Osteocyte (in vitro differentiated cells): ENCODE data around the gene EXOC3L1. TPM values are rescaled to one million over a fixed set of nuclear protein-coding genes. Genes with fewer than 3 reads are reported as not detected.

Source experiments
- DNase-seq: peaks from one replicate; pipeline ENCODE4 v3.0.0; 2021; ENCODE audit warnings: mixed read lengths; ENCODE audit not compliant: unreplicated experiment; ENCODE audit errors: extremely low spot score
- H3K27ac Mint-ChIP-seq: one replicate; pipeline ENCODE4 v1.8.0; 2021; ENCODE audit warnings: mild to moderate bottlenecking, mixed read lengths; ENCODE audit not compliant: unreplicated experiment
- H3K27me3 Mint-ChIP-seq: one replicate; pipeline ENCODE4 v1.8.0; 2021; ENCODE audit warnings: mixed read lengths; ENCODE audit not compliant: unreplicated experiment
- H3K36me3 Mint-ChIP-seq: one replicate; pipeline ENCODE4 v1.8.0; 2021; ENCODE audit warnings: mixed read lengths; ENCODE audit not compliant: unreplicated experiment
- H3K4me1 Mint-ChIP-seq: one replicate; pipeline ENCODE4 v1.8.0; 2021; ENCODE audit warnings: mixed read lengths; ENCODE audit not compliant: unreplicated experiment
- H3K4me3 Mint-ChIP-seq: one replicate; pipeline ENCODE4 v1.8.0; 2021; ENCODE audit warnings: mild to moderate bottlenecking, moderate library complexity, mixed read lengths; ENCODE audit not compliant: unreplicated experiment
- H3K9me3 Mint-ChIP-seq: one replicate; pipeline ENCODE4 v1.8.0; 2021; ENCODE audit warnings: mixed read lengths; ENCODE audit not compliant: unreplicated experiment
- total RNA-seq: library from RNA; stranded (reverse); gene quantifications from 2 replicates; pipeline ENCODE4 v1.2.1, GENCODE V29; 2021
- TF ChIP-seq, protein P1 (sequence below): fragments of 200-600 bp; sonication (generic); IDR thresholded peaks from 2 replicates; pipeline ENCODE4 v1.5.0; 2021; ENCODE audit warnings: antibody characterized with exemption, mild to moderate bottlenecking, moderate library complexity

Gene EXOC3L1
- total RNA-seq, 1 donor from 2014 or later: not detected

DNA sequence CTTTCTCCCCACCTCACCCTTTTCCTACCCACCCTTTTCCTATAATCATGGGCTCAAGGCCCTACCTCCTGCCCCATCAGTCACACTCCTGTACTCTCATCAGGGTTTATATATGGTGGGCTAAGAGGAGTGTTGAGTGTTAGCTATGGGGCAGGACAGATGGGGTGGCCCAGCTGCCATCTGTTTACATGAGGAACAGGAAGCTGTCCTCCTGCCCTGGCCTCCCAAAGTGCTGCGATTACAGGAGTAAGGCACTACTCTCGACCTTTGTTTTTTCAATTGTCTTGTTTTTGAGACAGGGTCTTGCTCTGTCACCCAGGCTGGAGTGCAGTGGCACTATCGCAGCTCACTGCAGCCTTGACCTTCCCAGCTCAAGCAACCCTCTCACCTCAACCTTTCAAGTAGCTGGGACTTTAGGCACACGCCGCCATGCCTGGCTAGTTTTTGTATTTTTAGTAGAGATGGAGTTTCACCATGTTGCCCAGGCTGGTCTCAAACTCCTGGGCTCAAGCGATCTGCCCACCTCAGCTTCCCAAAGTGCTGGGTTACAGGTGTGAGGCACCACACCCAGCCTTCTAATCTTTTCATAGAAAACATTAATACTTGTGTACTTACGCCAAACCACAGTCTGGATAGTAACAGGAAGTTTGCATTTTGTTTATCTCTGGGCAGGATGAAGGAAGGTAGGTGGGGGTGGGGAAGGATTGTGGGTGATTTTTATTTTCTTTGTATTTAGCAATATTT lies 31.9 kb downstream of the EXOC3L1 start:
- Mint-ChIP-seq H3K27me3 (peaks cover 26% of the 10 kb centered on the region), H3K4me3 (peak overlapping the region; percentile 85), H3K27ac (no peak overlapping the region), H3K9me3 (no peaks in the 10 kb centered on the region), H3K36me3 (peaks cover 2% of the 10 kb centered on the region), H3K4me1 (peaks cover 30% of the 10 kb centered on the region)
- TF ChIP-seq, protein P1, sequence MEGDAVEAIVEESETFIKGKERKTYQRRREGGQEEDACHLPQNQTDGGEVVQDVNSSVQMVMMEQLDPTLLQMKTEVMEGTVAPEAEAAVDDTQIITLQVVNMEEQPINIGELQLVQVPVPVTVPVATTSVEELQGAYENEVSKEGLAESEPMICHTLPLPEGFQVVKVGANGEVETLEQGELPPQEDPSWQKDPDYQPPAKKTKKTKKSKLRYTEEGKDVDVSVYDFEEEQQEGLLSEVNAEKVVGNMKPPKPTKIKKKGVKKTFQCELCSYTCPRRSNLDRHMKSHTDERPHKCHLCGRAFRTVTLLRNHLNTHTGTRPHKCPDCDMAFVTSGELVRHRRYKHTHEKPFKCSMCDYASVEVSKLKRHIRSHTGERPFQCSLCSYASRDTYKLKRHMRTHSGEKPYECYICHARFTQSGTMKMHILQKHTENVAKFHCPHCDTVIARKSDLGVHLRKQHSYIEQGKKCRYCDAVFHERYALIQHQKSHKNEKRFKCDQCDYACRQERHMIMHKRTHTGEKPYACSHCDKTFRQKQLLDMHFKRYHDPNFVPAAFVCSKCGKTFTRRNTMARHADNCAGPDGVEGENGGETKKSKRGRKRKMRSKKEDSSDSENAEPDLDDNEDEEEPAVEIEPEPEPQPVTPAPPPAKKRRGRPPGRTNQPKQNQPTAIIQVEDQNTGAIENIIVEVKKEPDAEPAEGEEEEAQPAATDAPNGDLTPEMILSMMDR: no peak
- DNase-seq: no peak

DNA sequence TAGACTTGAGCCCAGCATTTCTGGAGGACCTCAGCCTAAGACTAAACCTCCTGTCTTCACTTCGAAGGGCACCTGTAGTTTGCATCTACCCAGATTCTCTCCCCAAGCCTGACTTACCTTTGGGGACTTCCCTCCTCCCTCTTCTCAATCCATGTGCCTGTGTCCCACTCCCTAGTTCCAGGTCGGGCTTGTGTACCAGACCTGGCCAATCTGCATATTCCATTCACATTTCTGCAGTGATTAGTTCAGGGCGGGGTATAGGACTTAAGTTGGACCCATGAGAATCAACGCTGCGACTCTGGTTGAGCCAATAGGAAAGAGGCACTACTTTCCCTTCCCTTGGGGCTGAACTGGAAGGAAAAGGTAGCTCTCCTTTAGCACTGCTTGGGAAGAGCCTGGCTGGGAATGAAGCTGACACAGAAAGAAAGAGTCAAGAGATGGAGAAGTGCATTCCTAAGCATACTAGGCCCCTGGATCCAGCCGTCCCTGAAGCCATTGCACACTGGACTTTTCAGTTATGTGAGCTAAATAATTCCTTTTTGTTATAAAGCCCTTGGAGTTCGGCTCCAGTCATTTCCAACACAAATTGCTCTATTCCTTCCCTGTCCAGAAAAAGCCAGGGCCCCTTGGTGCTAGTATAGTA lies 32.7 kb downstream of the EXOC3L1 start:
- H3K4me3 Mint-ChIP-seq: no peak overlapping the region
- TF ChIP-seq, protein P1: no peak
- H3K9me3 Mint-ChIP-seq: no peaks in the 10 kb centered on the region
- DNase-seq: no peak
- no peak overlapping the region for H3K27ac Mint-ChIP-seq
- H3K36me3 Mint-ChIP-seq: peaks cover 2% of the 10 kb centered on the region
- peaks cover 22% of the 10 kb centered on the region for H3K27me3 Mint-ChIP-seq
- H3K4me1 Mint-ChIP-seq: peaks cover 25% of the 10 kb centered on the region

DNA sequence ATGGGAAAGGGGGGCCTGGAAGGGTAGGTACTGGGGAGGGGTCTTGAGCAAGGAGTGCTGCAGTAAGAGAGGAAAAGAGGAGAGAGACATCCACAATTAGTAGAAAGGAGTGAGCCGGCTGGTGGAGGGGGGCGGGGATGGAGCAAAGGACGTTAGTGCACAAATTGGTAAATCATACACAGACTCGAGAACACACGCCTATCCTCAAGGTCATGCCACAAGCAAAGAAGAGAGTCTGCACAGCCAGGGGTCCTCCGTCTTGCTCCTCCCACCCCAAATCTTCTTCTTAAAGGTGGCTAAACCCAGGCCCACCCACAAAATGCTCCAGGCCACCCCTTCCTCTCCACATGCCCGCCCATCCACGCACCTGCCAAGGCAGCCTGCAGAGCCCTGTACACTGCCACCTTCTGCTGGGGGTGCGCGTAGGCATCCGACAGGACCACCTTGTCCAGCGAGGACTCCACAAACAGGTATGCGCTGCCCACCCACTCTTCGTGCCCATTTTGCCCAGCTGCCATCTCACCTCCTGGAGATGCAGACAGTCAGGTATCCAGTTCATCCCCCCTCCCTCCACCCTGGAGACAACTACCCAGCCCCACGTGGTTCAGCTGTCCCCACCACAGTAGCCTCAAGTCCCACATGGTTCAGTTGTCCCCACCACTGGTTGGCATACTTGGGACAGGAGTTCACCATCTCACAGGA lies 33.6 kb downstream of the EXOC3L1 start:
- H3K27ac Mint-ChIP-seq: no peak overlapping the region
- TF ChIP-seq, protein P1: no peak
- peaks cover 21% of the 10 kb centered on the region for H3K27me3 Mint-ChIP-seq
- DNase-seq: no peak
- H3K4me3 Mint-ChIP-seq: no peak overlapping the region
- no peaks in the 10 kb centered on the region for H3K9me3 Mint-ChIP-seq
- H3K36me3 Mint-ChIP-seq: peaks cover 2% of the 10 kb centered on the region
- peaks cover 21% of the 10 kb centered on the region for H3K4me1 Mint-ChIP-seq

DNA sequence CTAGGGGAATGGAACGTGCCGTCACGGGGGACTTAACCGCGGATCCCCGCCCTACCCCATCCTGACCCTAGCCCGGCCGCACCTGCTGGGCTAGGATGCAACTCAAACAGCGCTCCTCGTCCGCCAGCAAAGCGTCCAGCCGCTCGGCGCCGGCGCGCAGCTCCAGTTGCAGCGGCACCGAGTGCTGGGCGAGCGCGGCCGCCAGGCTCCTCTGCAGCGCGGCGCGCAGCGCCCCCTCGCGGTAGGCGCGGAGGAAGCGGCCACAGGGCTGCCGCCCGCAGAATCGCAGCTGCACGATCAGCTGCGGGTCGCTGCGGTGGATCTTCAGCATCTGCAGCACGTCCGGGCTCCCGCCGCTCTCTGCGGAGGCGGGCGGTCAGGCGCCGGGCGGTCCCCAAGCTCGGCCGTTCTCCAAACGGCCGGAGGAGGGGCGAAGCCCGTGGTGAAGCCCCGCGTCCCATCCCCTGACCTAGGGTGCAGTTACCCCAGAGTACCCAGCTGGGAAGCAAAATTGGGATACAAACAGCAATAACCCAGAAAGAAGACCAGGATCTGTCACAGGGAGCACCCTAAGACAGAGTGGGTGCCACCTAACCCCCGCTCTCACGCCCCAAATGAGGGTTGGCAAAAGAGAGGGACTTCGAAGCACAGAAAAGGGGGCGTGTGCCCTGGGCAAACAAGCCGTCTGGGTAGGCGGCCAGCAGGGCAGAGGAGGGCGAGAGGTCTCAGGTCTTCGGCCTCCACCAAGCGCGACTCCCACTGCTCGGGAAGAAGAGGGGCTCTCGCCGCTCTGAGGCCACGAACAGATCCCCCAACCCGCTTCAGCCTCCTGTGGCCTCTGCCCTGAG lies 34.4 kb downstream of the EXOC3L1 start:
- Mint-ChIP-seq H3K4me3 (peak overlapping the region; percentile 63), H3K4me1 (peaks cover 19% of the 10 kb centered on the region), H3K9me3 (no peaks in the 10 kb centered on the region), H3K27ac (no peak overlapping the region), H3K36me3 (peaks cover 2% of the 10 kb centered on the region), H3K27me3 (peaks cover 19% of the 10 kb centered on the region)
- peak; percentile 93 for DNase-seq
- TF ChIP-seq, protein P1: peak; percentile 98
